GM19372 (cell line): ENCODE measurements around the gene SLC25A4.
"Not testable (repeated sequence)": the region's sequence is repeated elsewhere in the genome, so short reads cannot be mapped to it uniquely, and the experiment has no call there.

Source experiments
- ATAC-seq: cut with Tn5 transposase; IDR thresholded peaks from one replicate; pipeline ENCODE4 v1.9.1; 2021; ENCODE audit warnings: mild to moderate bottlenecking, low read depth, moderate library complexity; ENCODE audit not compliant: unreplicated experiment

Gene SLC25A4

DNA sequence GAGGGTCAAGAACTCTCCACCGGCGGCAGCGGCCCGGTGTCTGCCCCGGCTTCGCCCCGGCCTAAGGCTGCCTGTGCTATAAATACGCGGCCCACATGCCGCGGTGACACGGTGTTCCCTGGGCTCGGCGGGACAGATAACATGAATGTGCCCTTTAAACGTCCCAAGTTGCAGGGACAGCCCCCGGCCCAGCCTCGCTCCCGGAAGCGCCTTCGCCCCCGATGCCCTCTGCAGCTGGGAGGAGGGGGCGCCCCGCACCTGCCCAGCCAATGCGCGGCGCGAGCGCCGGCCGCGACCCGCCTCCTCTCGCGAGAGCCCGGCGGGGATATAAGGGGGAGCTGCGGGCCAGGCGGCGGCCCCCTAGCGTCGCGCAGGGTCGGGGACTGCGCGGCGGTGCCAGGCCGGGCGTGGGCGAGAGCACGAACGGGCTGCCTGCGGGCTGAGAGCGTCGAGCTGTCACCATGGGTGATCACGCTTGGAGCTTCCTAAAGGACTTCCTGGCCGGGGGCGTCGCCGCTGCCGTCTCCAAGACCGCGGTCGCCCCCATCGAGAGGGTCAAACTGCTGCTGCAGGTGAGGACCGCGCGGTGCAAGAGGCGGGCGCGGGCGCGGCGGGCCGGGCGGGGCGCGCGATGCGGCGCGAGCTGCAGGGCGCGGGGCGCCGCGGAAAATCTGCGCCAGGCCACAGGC is at the start of gene SLC25A4:
Gene SLC25A4, plus strand, starts transcription at position 355 of the 689 bp plus-strand sequence. Its CDS starts 107 bp downstream, at position 462.
- peak; percentile 90 for ATAC-seq

DNA sequence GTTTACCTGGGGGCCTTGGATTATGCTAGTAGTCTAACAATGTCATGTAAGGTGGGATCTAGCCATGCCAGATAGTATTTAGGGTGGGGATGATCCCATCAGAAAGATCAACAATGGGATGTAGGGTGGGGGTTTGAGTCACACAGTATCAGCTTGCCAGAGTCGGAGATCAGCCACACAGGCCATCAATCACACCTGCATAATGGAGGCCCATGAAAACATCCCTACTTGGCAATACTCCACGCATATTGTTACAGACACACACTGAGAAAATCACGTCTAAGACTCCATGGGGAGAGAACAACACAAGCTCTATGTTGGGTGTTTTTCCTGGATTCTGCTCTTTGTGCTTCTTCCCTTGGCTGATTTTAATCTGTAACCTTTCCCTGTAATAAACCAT is 49.5 kb upstream of the SLC25A4 start:
- no peak for ATAC-seq

DNA sequence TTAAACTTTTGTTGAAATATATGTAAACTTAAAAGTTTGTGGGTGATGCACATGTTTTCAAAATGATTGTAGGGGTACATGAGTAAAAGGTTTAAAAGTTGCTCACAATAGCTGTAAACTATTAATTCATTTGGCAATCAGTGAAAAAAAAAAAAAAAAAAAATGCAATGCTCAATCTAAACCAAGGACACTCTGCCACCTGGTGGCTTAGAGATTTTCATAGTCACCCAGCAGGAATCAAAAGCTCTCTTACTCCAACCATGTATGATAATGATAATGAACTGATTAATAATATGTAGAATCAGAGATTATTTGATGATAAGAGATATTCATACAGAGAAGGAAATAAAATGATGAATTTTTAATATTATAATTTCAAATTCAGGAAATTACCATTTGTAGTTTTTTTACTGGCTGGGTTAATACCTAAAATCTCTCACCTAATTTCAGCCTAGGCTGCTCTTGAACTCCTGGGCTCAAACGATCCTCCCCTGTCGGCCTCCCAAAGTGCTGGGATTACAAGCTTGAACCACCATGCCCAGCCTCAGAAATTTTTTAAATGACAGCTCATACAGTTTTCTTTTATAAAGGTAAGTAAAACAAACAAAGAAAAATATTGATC is 46.9 kb upstream of the SLC25A4 start:
- ATAC-seq, result no peak

DNA sequence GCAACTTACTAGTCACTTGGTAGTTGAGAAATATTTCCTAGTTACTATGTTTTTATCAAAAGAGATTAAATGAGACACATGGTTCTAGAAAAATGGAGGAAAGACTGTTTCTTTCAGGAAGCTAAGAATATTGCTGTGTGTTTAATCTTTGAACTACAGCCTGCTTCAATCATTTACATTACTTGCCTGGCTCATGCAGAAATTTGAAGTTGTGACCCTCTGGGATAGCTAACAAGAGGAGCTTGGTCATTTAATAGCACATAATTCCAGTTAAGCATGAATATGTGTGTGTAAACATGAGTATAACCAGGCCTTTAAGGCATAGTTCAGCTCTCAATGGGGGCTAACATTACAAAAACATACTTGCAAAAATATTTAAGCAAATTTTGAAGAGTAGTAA is 44.6 kb upstream of the SLC25A4 start:
- no peak for ATAC-seq

DNA sequence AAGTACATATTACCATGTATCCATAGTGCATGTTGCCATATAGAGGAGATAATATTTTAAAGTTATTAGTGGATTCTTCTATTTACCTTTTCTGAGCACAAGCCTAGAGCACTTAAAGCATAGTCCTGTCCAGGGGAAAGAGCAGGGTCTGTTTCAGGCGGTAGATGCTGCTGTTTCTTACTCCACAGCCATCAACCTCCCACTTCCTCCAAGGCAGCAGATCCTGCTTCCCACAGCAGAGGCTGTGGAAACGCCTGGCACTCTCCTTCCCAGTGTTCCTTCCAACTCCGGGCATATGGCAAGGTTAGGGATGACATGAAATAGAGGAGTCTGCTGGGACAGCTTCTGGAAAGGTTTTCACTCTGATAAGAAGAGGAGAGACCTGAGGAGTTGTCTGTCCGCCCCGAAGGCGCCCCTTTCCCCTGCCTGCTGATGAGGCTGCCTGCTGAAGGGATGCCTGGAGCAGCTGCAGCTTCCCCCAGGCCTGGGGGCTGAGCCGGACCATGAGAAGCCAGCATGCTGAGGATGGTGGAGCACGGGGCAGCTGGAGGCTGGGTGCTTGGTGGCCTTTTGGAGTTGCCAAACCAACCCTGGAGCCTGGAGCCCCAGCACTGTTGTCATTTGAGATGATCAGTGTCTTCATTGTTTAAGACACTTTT is 43.9 kb upstream of the SLC25A4 start:
- no peak for ATAC-seq

DNA sequence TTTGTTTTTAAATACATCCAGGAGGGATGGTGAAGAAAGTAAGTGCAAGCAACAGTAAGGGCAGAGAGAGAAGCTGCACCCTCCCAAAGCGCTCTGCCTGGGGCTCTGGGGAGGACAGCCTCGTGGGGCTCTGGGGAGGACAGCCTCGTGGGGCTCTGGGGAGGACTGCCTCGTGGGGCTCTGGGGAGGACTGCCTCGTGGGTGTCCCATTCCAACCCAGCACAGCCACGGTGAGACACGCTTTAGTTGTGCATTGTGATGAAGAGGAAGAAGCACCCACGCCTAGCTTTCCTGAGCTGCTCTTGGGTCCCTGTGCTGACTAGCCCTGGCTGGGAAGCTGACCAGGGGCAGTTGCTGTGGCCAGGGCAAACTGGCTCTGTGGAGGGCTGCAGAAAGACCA is 43.1 kb upstream of the SLC25A4 start:
- no peak for ATAC-seq

DNA sequence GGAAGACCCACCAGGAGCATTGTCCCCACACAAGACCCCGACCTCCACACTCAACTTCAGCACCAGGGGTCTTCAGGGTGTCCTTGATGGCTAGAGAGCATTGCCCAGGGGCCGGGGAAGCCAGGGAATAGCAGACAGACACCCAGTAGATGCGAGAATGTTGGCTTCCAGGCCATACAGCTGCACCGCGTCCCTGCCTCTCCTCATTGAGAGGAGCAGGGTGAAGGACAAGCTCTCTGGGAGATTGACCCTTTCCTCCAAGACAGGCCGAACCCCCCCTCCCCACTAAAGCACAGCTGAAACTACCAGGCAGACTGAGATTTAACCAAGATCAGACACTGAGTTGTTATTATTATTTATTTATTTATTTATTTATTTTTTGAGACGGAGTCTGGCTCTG is 42.6 kb upstream of the SLC25A4 start:
- no peak for ATAC-seq

DNA sequence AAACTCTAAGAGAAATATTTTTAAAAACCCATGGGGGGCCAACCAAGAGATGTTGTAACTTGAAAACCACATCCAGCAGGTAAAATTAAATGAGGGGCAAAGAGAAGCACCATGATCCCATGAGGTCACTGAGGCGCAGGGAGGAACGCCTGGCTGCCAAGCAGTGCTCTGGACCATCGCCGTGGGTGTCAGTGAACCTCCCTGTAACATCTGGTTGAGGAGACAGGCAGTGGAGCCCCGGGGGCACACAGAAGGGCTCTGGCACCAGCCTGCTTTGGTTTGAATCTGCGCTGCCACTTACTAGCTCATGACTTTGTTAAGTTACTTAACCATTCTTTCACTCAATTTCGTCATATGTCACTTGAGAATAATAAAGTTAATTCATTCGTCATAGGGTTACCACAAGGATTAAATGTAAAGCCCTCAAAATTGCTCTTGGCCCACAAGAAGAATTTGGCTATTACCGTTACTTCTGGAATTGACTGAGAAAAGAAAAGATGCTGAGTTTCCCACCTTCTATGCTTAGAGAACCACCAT is 41.6 kb upstream of the SLC25A4 start:
- ATAC-seq, result no peak

DNA sequence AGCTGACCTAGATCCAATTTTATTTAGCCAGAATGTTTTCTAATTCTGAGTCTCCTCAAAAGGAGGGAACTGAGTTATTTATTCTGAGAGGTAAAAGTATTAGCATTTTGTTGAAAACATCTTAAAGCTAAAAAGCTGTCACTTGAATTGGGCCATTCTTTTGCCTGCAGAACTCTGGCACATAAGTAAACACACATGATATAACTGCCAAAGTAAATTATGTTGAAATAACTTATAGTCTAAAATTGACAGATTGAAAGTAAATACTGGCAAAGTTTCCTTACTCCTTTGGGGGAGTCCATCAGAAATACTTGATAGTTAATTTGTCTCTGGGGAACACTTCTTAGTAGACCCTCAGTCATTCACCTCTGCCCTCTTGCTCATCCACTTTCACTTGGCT is 38.3 kb upstream of the SLC25A4 start:
- no peak for ATAC-seq

DNA sequence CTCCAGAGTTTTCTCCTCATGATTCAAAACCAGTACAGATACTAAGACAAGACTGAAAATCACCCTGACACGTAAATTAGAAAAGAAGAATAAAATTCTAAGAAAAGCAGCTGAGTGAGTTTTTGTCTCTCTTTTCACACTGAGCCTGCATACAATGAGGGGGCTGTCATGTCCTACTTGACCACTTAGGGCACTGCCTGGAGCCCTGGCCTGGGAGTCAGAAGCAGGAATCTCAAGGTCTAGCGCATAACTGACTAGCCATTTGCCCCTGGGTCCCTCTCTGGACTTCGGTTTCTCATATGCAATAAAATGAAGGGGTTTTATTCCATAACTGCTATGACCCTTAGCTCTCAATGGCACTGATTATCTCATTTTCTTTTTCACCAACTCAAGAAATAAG is 36.7 kb upstream of the SLC25A4 start:
- no peak for ATAC-seq

DNA sequence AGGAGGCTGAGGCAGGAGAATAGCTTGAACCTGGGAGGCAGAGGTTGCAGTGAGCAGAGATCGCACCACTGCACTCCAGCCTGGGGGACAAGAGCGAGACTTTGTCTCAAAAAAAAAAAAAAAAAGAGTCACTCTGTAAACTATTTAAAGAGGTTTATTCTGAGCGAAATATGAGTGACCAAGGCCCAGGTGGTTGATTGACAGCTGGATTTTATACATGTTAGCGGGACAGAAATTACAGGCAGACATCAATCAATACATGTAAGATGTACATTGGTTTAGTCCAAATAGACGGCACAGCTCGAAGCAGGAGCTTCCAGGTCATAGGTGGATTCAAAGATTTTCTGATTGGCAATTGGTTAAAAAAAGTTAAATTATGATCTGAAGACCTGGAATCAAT is 35.5 kb upstream of the SLC25A4 start:
- ATAC-seq, result not testable (repeated sequence)

DNA sequence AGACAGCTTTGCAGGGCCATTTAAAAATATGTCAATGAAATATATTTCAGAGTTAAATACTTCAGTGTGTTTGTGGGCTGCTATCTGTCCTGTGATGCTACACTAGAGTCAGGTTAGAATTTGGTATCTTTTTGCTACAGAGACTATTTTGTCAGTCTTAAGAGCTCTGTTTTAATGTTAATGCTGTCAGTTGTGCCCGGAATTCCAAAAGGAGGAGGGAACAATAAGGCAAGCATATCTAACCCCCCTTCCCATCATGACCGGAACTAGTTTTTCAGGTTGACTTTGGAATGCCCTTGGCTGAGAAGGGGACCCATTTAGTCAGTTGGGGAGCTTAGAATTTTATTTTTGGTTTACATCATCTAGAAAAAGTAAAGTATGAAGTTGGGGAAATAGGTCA is 34.9 kb upstream of the SLC25A4 start:
- no peak for ATAC-seq

DNA sequence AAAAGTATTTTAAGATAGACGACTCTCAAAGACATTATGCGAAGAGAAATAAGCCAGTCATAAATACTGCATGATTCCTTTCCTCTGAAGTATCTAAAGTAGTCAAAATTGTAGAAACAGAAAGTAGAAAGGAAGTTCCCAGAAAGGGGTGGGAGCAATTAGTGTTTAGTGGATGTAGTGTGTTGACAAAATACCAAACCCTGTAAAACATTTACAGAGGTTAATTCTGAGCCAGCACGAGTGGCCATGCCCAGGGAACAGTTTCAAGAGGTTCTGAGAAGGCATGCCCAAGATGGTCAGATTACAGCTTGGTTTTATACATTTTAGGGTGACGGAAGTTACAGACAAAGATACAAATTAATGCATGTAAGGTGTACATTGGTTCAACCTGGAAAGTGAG is 34.4 kb upstream of the SLC25A4 start:
- ATAC-seq, result no peak

DNA sequence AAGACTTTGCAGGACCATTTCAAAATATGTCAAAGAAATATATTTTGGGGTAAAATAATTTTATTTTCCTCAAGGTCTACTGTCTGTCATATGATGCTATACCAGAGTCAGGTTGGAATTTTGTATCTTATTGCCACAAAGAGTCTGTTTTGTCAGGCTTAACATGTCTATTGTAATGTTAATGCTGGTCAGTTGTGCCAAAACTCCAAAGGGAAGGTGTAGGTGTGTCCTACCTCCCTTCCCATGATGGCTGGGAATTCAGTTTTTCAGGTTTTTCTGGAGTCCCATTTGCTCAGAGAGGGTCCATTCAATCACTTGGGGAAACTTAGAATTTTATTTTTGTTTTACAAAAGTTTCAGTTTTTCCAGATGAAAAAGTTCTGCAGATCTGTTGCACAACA is 33.3 kb upstream of the SLC25A4 start:
- ATAC-seq, result no peak

DNA sequence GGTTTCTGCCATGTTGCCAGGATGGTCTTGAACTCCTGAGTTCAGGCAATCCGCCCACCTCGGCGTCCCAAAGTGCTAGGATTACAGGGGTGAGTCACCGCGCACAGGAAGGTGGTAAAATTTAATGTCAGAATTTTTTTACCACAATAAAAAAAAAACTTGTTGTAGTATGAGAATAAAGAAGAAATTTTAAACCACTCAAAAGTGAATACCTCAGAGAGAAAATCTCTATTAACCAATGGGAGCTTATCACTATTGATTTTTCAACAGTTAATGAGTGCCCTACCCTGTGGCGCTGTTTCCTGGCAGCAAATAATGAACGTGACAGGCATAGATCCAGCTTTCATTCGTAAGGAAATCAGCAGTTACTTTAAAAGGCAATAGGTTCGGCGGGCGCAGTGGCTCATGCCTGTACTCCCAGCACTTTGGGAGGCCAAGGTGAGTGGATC is 32.7 kb upstream of the SLC25A4 start:
- no peak for ATAC-seq

DNA sequence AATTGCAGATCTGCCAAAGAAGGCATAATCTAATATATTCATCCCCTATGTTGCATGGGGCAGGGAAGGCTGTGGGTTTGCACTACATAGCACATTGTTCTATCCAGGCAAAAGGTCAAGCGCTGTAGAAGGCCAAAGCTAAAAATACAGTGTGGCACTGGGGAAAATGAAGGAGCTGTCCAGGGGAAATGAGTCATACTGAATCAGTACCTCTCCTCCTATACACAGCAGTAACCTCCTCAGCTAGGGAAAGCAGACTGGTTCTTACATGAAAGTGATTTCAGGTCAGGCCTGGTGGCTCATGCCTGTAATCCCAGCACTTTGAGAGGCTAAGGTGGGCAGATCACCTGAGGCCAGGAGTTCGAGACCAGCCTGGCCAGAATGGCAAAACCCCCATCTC is 31.0 kb upstream of the SLC25A4 start:
- ATAC-seq, result no peak

DNA sequence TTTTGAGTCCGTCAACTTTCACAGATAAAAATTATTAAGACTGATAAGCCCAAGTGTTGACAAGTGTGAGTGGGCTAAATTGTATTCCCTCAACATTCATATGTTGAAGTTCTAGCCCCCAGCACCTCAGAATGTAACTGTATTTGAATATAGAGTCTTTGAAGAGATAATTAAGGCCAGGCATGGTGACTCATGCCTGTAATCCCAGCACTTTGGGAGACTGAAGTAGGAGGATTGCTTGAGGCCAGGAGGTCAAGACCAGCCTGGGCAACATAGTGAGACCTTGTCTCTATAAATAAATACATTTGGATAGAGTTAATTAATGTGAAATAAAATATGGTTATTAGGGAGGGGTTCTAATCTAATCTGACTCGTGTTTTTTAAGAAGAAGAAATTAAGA is 29.7 kb upstream of the SLC25A4 start:
- ATAC-seq, result no peak

DNA sequence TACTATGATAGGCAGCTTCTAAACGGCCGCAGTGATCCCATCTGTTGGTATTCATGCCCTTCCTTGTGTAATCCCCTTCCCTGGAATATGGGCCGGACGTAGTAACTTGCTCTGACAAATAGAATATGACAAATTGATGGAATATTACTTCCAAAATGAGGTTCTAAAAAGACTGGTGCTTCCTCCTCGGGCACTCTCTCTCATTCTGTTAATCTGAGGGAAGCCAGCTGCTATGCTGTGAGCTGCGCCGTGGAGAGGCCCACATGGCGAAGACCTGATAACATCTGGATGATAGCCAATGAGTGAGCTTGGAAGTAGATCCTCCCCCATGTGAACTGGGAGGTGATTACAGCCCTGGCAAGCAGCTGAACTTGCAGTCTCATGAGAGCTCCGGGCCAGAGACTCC is 27.2 kb upstream of the SLC25A4 start:
- no peak for ATAC-seq

DNA sequence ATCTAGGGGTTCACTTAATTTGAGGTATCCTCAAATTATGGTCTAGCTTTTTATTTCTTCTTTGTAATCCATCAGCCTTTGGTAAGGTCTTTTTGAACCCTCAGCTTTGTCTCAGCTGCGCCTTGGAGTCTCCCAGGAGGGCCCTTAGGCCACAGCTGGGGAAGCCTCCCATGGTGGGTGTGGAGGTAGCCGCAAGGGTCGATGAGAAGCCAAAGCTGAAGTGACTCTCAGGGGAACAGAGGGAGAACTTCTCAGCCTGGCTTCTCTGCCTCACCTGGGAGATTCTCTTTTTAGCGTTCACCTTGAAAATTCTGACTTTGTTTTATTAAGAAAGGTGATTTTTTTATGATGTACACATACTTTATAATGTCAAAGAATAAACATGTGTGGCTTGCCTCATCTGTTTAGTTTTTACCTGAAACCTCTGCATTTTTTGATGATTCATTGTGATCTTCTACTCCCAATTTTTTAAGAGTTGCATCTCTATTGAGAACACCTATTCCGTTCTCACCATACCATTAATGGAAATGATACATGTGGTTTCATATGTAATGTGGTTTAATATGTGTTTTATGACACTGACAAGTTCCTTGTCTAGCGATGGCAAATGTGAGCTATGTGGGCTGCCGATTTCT is 25.6 kb upstream of the SLC25A4 start:
- ATAC-seq, result no peak

DNA sequence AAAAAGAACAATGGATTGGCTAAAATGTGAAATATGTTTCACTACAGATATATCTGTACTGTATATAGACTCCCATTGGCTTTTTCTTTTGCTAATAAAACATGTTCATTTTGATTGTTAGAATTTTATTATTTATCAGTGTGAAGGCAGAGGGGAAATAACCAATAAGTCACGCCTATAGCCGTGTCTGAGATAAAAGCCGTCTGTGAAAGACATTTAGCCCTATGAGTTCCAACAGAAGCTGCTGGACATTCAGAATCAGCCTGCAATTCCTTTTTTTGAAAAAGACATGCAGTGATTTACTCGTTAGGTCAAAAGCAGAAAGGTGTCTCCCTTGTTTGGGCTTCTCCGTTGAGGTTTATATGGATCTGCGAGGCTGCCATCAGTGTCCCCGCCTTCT is 24.2 kb upstream of the SLC25A4 start:
- no peak for ATAC-seq

DNA sequence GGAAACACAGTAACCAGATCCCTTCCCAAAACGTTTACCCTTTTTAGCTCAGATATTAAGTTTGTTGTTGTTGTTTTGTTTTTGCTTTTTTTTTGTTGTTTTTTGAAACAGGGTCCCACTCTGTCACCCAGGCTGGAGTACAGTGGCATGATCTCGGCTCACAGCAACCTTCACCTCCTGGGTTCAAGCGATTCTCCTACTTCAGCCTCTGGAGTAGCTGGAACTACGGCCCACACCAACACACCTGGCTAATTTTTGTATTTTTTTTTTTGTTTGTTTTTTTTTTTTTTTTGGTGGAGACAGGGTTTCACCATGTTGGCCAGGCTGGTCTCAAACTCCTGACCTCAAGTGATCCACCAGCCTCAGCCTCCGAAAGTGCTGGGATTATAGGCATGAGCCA is 23.6 kb upstream of the SLC25A4 start:
- not testable (repeated sequence) for ATAC-seq
